Measurements from ENCODE around the gene COL18A1. TPM values are rescaled to one million over a fixed set of nuclear protein-coding genes. Genes with fewer than 3 reads are reported as not detected.

Gene COL18A1
- total RNA-seq, 2 donors from 2014 or later = 117 to 133 TPM

- peak; percentile 66 for DNase-seq (ENCODE audit: low spot score)
- intact Hi-C loops (cut with DNase I) = loop anchor here in 1 of 2 donors (10.0 kb wide), 1 partner anchor 289 kb away; no protein-coding TSS in a partner anchor
These were observed 38.7 kb downstream of the COL18A1 start for GRCh38 chr21:45443595-45444181.

- DNase-seq (ENCODE audit: low spot score) = peak; percentile 64
- intact Hi-C loops (cut with DNase I) = loop anchor here in 1 of 2 donors (10.0 kb wide), 1 partner anchor 290 kb away; no protein-coding TSS in a partner anchor
These were observed 39.4 kb downstream of the COL18A1 start for GRCh38 chr21:45444385-45444784.

- intact Hi-C loops (cut with DNase I) = loop anchor here in 1 of 2 donors (10.0 kb wide), 1 partner anchor 291 kb away; no protein-coding TSS in a partner anchor
- no peak for DNase-seq (ENCODE audit: low spot score)
These were observed 40.4 kb downstream of the COL18A1 start for GRCh38 chr21:45445369-45445768.

GRCh38 chr21:45447821-45448220, 42.9 kb downstream of the COL18A1 start:
- no peak for DNase-seq (ENCODE audit: low spot score)
- intact Hi-C loops (cut with DNase I) = loop anchor here in 1 of 2 donors (10.0 kb wide), 1 partner anchor 293 kb away; no protein-coding TSS in a partner anchor

- intact Hi-C loops (cut with DNase I) = loop anchor here in 1 of 2 donors (10.0 kb wide), 1 partner anchor 294 kb away; no protein-coding TSS in a partner anchor
- no peak for DNase-seq (ENCODE audit: low spot score)
These were observed 43.4 kb downstream of the COL18A1 start for GRCh38 chr21:45448283-45448809.

GRCh38 chr21:45448810-45449657, 44.1 kb downstream of the COL18A1 start:
- intact Hi-C loops (cut with DNase I) = loop anchor here in 1 of 2 donors (10.0 kb wide), 1 partner anchor 294 kb away; no protein-coding TSS in a partner anchor
- DNase-seq (ENCODE audit: low spot score) = peak; percentile 75

GRCh38 chr21:45449658-45450422, 44.9 kb downstream of the COL18A1 start:
- DNase-seq (ENCODE audit: low spot score) = peak; percentile 64
- intact Hi-C loops (cut with DNase I) = loop anchor here in 1 of 2 donors (10.0 kb wide), 1 partner anchor 295 kb away; no protein-coding TSS in a partner anchor

GRCh38 chr21:45450423-45451090, 45.6 kb downstream of the COL18A1 start:
- intact Hi-C loops (cut with DNase I) = no loop called here
- peak; percentile 58 for DNase-seq (ENCODE audit: low spot score)

- no peak for DNase-seq (ENCODE audit: low spot score)
These were observed 46.3 kb downstream of the COL18A1 start for GRCh38 chr21:45451091-45451740.

GRCh38 chr21:45451771-45452182, 46.8 kb downstream of the COL18A1 start:
- DNase-seq (ENCODE audit: low spot score) = peak; percentile 62
- intact Hi-C loops (cut with DNase I) = no loop called here

More at GRCh38 chr21:45451091-45451740, 46.3 kb downstream of the COL18A1 start:
- intact Hi-C loops (cut with DNase I) = no loop called here

- DNase-seq (ENCODE audit: low spot score) = no peak
- intact Hi-C loops (cut with DNase I) = no loop called here
These were observed 47.8 kb downstream of the COL18A1 start for GRCh38 chr21:45452696-45453307.

- DNase-seq (ENCODE audit: low spot score) = peak; percentile 58
- intact Hi-C loops (cut with DNase I) = no loop called here
These were observed 48.5 kb downstream of the COL18A1 start for GRCh38 chr21:45453308-45453950.

- peak; percentile 69 for DNase-seq (ENCODE audit: low spot score)
- intact Hi-C loops (cut with DNase I) = no loop called here
These were observed 49.3 kb downstream of the COL18A1 start for GRCh38 chr21:45454060-45454925.

- DNase-seq (ENCODE audit: low spot score) = peak; percentile 81
- intact Hi-C loops (cut with DNase I) = no loop called here
These were observed 50.1 kb downstream of the COL18A1 start for GRCh38 chr21:45454926-45455673.

Data from posterior vena cava (tissue), 2 donors.